Parathyroid adenoma (tissue), 2 donors: ENCODE data around the gene MTX1.

Source experiments
- H2AFZ ChIP-seq: fragments of 300-600 bp; sonication (generic); one replicate; pipeline ENCODE4 v1.7.0; 2017; ENCODE audit warnings: antibody characterized with exemption, mild to moderate bottlenecking
- H3K27ac ChIP-seq: fragments of 300-600 bp; sonication (generic); one replicate; pipeline ENCODE4 v1.7.0; 2017
- H3K27me3 ChIP-seq: fragments of 300-600 bp; sonication (generic); one replicate; pipeline ENCODE4 v1.7.0; 2017; ENCODE audit warnings: low read length; ENCODE audit not compliant: control insufficient read depth, insufficient read depth
- H3K36me3 ChIP-seq: fragments of 300-600 bp; sonication (generic); one replicate; pipeline ENCODE4 v1.7.0; 2017; ENCODE audit warnings: low read length; ENCODE audit not compliant: control insufficient read depth, insufficient read depth
- H3K4me1 ChIP-seq: fragments of 300-600 bp; sonication (generic); one replicate; pipeline ENCODE4 v1.7.0; 2017; ENCODE audit warnings: control low read depth
- H3K4me2 ChIP-seq: fragments of 300-600 bp; sonication (generic); one replicate; pipeline ENCODE4 v1.7.0; 2017; ENCODE audit warnings: low read length
- H3K4me3 ChIP-seq: fragments of 300-600 bp; sonication (generic); one replicate; pipeline ENCODE4 v1.7.0; 2017; ENCODE audit warnings: low read depth, low read length
- H3K79me2 ChIP-seq: fragments of 300-600 bp; sonication (generic); one replicate; pipeline ENCODE4 v1.7.0; 2017; ENCODE audit warnings: control low read depth
- H3K9ac ChIP-seq: fragments of 300-600 bp; sonication (generic); one replicate; pipeline ENCODE4 v1.7.0; 2017; ENCODE audit warnings: mild to moderate bottlenecking
- H3K9me3 ChIP-seq: fragments of 300-600 bp; sonication (generic); one replicate; pipeline ENCODE4 v1.7.0; 2017; ENCODE audit warnings: low read length; ENCODE audit not compliant: control insufficient read depth
- TF ChIP-seq, protein P1 (sequence below): fragments of 300-600 bp; sonication (generic); IDR thresholded peaks from one replicate; pipeline ENCODE4 v1.7.0; 2017; ENCODE audit warnings: antibody characterized with exemption, mild to moderate bottlenecking
- donor health status: primary hyperparathyroidism.

MTX1 gene

DNA sequence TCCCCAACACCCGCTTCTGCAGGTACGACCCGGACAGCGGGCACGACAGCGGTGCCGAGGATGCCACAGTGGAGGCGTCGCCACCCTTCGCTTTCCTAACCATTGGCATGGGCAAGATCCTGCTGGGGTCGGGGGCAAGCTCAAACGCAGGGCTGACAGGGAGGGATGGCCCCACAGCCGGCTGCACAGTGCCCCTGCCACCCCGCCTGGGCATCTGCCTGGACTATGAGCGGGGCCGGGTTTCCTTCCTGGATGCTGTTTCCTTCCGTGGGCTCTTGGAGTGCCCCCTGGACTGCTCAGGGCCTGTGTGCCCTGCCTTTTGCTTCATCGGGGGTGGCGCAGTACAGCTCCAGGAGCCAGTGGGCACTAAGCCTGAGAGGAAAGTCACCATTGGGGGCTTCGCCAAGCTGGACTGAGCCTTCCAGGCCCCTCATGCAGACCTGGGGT lies 24.7 kb upstream of the MTX1 start:
- Histone ChIP-seq H3K27me3 (no peaks in the 10 kb centered on the region), H3K4me2 (no peak overlapping the region), H3K4me3 (no peak overlapping the region), H3K79me2 (no peaks in the 10 kb centered on the region), H3K9me3 (no peaks in the 10 kb centered on the region), H3K4me1 (no peaks in the 10 kb centered on the region), H2AFZ (no peak overlapping the region), H3K9ac (no peak overlapping the region), H3K27ac (no peak overlapping the region), H3K36me3 (no peaks in the 10 kb centered on the region)
- TF ChIP-seq, protein P1, sequence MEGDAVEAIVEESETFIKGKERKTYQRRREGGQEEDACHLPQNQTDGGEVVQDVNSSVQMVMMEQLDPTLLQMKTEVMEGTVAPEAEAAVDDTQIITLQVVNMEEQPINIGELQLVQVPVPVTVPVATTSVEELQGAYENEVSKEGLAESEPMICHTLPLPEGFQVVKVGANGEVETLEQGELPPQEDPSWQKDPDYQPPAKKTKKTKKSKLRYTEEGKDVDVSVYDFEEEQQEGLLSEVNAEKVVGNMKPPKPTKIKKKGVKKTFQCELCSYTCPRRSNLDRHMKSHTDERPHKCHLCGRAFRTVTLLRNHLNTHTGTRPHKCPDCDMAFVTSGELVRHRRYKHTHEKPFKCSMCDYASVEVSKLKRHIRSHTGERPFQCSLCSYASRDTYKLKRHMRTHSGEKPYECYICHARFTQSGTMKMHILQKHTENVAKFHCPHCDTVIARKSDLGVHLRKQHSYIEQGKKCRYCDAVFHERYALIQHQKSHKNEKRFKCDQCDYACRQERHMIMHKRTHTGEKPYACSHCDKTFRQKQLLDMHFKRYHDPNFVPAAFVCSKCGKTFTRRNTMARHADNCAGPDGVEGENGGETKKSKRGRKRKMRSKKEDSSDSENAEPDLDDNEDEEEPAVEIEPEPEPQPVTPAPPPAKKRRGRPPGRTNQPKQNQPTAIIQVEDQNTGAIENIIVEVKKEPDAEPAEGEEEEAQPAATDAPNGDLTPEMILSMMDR: no peak

DNA sequence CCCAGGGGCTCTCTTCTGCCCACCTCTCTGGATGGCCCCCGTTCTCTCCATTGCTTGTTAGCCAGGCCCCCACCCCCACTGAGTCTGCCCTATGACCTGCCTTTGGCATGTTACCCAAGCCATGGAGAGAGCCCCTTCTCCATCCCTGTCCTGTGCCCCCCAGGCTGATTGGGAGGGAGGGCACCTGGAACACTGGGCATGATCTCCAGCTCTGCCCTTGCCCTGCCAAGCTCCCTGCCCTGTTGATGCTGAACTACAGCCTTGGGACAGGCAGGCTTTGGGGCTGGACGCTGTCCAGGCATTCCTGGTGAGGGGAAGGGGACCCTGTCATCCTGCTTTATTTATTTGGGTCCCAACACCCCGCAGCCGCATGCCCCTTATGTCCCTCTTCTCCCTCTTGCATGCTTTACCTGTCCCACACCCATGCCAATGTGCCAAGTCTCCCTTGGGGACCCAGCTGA lies 24.1 kb upstream of the MTX1 start:
- H3K4me2 ChIP-seq: no peak overlapping the region
- H3K27ac ChIP-seq: no peak overlapping the region
- no peaks in the 10 kb centered on the region for H3K9me3 ChIP-seq
- H3K27me3 ChIP-seq: no peaks in the 10 kb centered on the region
- H2AFZ ChIP-seq: no peak overlapping the region
- no peak overlapping the region for H3K4me3 ChIP-seq
- H3K36me3 ChIP-seq: no peaks in the 10 kb centered on the region
- TF ChIP-seq, protein P1: no peak
- no peaks in the 10 kb centered on the region for H3K79me2 ChIP-seq
- H3K4me1 ChIP-seq: no peaks in the 10 kb centered on the region
- H3K9ac ChIP-seq: no peak overlapping the region

DNA sequence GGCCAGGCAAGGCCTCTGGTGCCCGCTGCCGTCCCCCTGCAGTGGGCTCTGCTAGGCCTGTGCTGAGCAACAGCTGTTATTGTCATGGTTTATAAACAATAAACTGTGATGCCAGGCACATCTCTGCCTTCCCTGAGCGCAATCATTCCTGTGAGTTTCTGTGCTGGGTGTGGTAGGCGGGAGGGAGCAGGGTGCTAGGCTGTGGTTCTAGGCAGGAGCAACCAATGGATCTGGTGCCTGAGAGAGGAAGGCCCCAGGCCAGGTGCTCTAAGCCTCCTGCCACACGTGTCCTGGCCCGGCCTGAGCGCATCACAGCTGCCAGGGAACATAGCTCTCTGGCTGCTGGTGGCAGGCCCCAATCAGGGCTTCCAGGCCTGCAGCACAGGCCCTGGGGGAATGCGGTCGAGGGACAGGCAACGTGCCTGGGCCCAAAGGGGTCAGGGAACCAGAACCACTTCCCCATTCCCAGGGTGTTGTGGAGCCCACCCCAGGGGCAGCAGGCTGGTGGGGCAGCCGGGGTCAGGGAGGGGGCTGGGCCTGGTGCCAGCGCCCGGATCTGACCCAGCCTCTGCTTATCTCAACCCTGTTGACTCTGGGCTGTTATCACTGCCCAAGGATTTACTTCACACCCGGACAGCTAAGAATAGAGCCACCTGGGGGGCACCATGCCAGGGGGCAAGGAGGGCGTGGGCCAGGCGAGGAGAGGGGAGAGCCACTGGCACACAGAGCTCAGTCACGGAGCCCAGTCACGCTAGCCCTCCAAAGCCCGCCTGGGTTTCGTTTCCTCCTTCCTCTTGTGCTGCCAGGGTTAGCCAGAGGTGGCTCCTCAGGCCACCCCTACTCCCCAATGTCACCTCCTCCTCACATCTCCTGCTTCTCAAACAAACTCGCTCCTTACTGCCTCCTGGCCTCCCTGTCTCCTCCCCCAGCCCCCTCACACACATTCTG lies 23.4 kb upstream of the MTX1 start:
- H2AFZ ChIP-seq: no peak overlapping the region
- no peaks in the 10 kb centered on the region for H3K36me3 ChIP-seq
- no peak overlapping the region for H3K4me2 ChIP-seq
- H3K4me1 ChIP-seq: no peaks in the 10 kb centered on the region
- H3K4me3 ChIP-seq: no peak overlapping the region
- no peaks in the 10 kb centered on the region for H3K27me3 ChIP-seq
- TF ChIP-seq, protein P1: no peak
- no peak overlapping the region for H3K9ac ChIP-seq
- no peaks in the 10 kb centered on the region for H3K9me3 ChIP-seq
- no peaks in the 10 kb centered on the region for H3K79me2 ChIP-seq
- no peak overlapping the region for H3K27ac ChIP-seq

DNA sequence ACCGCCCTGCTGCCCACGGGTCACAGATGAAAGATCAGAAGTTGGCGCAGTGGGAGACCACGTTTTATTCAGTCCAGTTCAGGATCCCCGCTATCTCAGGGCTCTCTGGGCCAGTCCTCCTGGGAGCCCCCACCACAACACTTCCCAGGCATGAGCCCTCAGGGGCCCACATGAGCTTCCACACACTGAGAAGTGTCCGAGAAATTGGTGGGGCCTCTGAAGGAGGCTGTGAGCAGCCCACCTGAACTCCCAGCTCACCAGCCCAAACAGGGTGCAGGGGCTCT lies 22.8 kb upstream of the MTX1 start:
- no peak overlapping the region for H3K4me2 ChIP-seq
- no peaks in the 10 kb centered on the region for H3K4me1 ChIP-seq
- H3K4me3 ChIP-seq: no peak overlapping the region
- H3K27me3 ChIP-seq: no peaks in the 10 kb centered on the region
- no peaks in the 10 kb centered on the region for H3K79me2 ChIP-seq
- no peak overlapping the region for H2AFZ ChIP-seq
- TF ChIP-seq, protein P1: no peak
- H3K9ac ChIP-seq: no peak overlapping the region
- no peaks in the 10 kb centered on the region for H3K36me3 ChIP-seq
- H3K9me3 ChIP-seq: no peaks in the 10 kb centered on the region
- H3K27ac ChIP-seq: no peak overlapping the region
